OCI-LY1 (cell line): ENCODE data around the gene SLC17A3.

Experiments used
- H2AFZ ChIP-seq: fragments of 200-600 bp; sonication (generic), shearing (Covaris generic); 2 replicates; pipeline ENCODE4 v1.6.0; 2014; ENCODE audit warnings: antibody characterized with exemption, mild to moderate bottlenecking, low read length
- H3F3A ChIP-seq: fragments of 200-600 bp; sonication (generic), shearing (Covaris generic); 2 replicates; pipeline ENCODE4 v1.6.0; 2014; ENCODE audit warnings: mild to moderate bottlenecking, antibody characterized with exemption, low read length, moderate library complexity; ENCODE audit not compliant: insufficient read depth
- H3K27ac ChIP-seq: fragments of 200-600 bp; sonication (generic); 2 replicates; pipeline ENCODE4 v1.5.1; 2014; ENCODE audit warnings: low read length, mixed run types, mild to moderate bottlenecking, low read depth; ENCODE audit not compliant: poor library complexity, severe bottlenecking
- H3K27me3 ChIP-seq: fragments of 200-600 bp; sonication (generic); 2 replicates; pipeline ENCODE4 v1.6.0; 2014; ENCODE audit warnings: antibody characterized with exemption, mild to moderate bottlenecking, low read length, moderate library complexity; ENCODE audit not compliant: insufficient read depth
- H3K36me3 ChIP-seq: fragments of 200-600 bp; sonication (generic); 2 replicates; pipeline ENCODE4 v1.6.1; 2014; ENCODE audit warnings: mild to moderate bottlenecking, antibody characterized with exemption, low read length, moderate library complexity, mixed read lengths; ENCODE audit not compliant: insufficient read depth
- H3K4me1 ChIP-seq: fragments of 200-600 bp; sonication (generic); 2 replicates; pipeline ENCODE4 v1.5.1; 2014; ENCODE audit warnings: mild to moderate bottlenecking, low read length, moderate library complexity; ENCODE audit not compliant: insufficient read depth, severe bottlenecking
- H3K4me2 ChIP-seq: fragments of 200-600 bp; sonication (generic), shearing (Covaris generic); 2 replicates; pipeline ENCODE4 v1.6.1; 2014; ENCODE audit warnings: low read length
- H3K4me3 ChIP-seq: fragments of 200-600 bp; sonication (generic); 2 replicates; pipeline ENCODE4 v1.5.1; 2014; ENCODE audit warnings: low read length, low read depth, mild to moderate bottlenecking, mixed read lengths; ENCODE audit not compliant: poor library complexity, severe bottlenecking
- H3K79me2 ChIP-seq: fragments of 200-600 bp; shearing (Covaris generic); 2 replicates; pipeline ENCODE4 v1.6.1; 2016; ENCODE audit warnings: mixed run types, low read length, mixed read lengths; ENCODE audit not compliant: insufficient read depth
- H3K9ac ChIP-seq: fragments of 200-600 bp; sonication (generic), shearing (Covaris generic); 2 replicates; pipeline ENCODE4 v1.6.1; 2014; ENCODE audit warnings: mild to moderate bottlenecking, low read length, mixed read lengths
- H3K9me2 ChIP-seq: fragments of 200-600 bp; sonication (generic), shearing (Covaris generic); 2 replicates; pipeline ENCODE4 v1.6.1; 2014; ENCODE audit warnings: low read depth, mild to moderate bottlenecking, low read length, mixed read lengths
- H3K9me3 ChIP-seq: fragments of 200-600 bp; shearing (Covaris generic); 2 replicates; pipeline ENCODE4 v1.6.1; 2014; ENCODE audit warnings: low read length, mixed read lengths
- H4K20me1 ChIP-seq: fragments of 200-600 bp; sonication (generic), shearing (Covaris generic); 2 replicates; pipeline ENCODE4 v1.6.0; 2016; ENCODE audit warnings: mild to moderate bottlenecking, low read length; ENCODE audit not compliant: insufficient read depth
- EZH2 ChIP-seq: fragments of 200-600 bp; sonication (generic), shearing (Covaris generic); IDR thresholded peaks from 2 replicates; pipeline ENCODE4 v1.8.0; 2017; ENCODE audit warnings: borderline replicate concordance, mixed run types, mild to moderate bottlenecking, antibody characterized with exemption, low read length, moderate library complexity, mixed read lengths
- TF ChIP-seq, protein P1 (sequence below): fragments of 200-600 bp; sonication (generic), shearing (Covaris generic); IDR thresholded peaks from 2 replicates; pipeline ENCODE4 v1.5.1; 2017; ENCODE audit warnings: mild to moderate bottlenecking, antibody characterized with exemption, low read length, moderate library complexity, mixed read lengths

The SLC17A3 gene

DNA sequence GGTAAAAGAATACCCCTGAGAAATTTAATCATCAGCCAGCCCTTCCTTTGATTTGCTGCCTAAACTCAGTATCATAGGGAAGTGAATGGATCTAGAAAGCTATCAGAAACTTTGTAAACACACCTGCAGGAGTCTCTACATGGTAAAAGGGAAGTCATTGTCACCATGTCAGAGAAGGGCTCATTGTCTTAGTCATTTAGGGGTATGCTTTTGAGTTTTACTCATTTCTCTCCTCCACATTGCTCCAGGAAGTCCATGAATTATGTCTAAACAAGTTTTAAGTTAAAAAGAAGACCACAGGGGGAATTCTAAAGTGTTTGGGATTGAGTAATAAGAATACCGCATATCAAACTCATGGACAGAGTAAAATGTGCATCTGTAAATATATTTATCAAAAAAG is 44.7 kb downstream of the SLC17A3 start:
- Histone ChIP-seq H3F3A (no peaks in the 10 kb centered on the region), H3K4me3 (no peak overlapping the region), H3K36me3 (no peaks in the 10 kb centered on the region), H4K20me1 (no peaks in the 10 kb centered on the region), H3K4me1 (no peaks in the 10 kb centered on the region), H3K4me2 (no peak overlapping the region), H3K27me3 (no peaks in the 10 kb centered on the region; the same call in 1 of the 2 replicates), H3K79me2 (no peaks in the 10 kb centered on the region), H3K9me3 (no peaks in the 10 kb centered on the region), H3K9ac (no peak overlapping the region), H2AFZ (no peak overlapping the region), H3K27ac (no peak overlapping the region), H3K9me2 (no peaks in the 10 kb centered on the region)
- TF ChIP-seq, protein P1, sequence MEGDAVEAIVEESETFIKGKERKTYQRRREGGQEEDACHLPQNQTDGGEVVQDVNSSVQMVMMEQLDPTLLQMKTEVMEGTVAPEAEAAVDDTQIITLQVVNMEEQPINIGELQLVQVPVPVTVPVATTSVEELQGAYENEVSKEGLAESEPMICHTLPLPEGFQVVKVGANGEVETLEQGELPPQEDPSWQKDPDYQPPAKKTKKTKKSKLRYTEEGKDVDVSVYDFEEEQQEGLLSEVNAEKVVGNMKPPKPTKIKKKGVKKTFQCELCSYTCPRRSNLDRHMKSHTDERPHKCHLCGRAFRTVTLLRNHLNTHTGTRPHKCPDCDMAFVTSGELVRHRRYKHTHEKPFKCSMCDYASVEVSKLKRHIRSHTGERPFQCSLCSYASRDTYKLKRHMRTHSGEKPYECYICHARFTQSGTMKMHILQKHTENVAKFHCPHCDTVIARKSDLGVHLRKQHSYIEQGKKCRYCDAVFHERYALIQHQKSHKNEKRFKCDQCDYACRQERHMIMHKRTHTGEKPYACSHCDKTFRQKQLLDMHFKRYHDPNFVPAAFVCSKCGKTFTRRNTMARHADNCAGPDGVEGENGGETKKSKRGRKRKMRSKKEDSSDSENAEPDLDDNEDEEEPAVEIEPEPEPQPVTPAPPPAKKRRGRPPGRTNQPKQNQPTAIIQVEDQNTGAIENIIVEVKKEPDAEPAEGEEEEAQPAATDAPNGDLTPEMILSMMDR: no peak
- no peak for TF ChIP-seq EZH2

DNA sequence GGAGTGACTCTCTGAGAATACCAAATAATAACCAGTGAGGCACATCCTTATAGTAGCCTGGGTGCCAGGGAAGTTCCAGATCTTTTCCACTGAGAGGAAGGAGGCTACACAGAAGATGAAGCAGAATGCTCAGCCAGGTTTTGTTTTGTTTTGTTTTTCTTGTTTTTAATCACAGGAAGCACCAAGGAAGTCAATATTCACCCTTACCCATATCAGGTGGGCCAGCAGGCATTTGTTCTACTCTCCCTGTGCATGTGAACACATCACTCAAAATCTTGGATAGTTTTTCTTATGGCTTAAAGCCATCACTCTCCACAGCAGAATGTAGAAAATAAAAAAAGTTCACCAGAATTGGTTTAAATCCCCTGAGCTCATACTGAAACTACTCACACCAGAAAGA is 52.7 kb downstream of the SLC17A3 start:
- H3K79me2 ChIP-seq: no peaks in the 10 kb centered on the region
- H3K36me3 ChIP-seq: no peaks in the 10 kb centered on the region
- no peaks in the 10 kb centered on the region for H3K9me2 ChIP-seq
- no peak overlapping the region for H3K9ac ChIP-seq
- no peaks in the 10 kb centered on the region for H3K4me1 ChIP-seq
- H3K4me3 ChIP-seq: no peak overlapping the region
- no peaks in the 10 kb centered on the region for H4K20me1 ChIP-seq
- no peak overlapping the region for H2AFZ ChIP-seq
- no peak overlapping the region for H3K27ac ChIP-seq
- no peaks in the 10 kb centered on the region; the same call in 1 of the 2 replicates for H3K27me3 ChIP-seq
- TF ChIP-seq, protein P1: no peak
- no peak for TF ChIP-seq EZH2
- no peaks in the 10 kb centered on the region for H3K9me3 ChIP-seq
- H3F3A ChIP-seq: no peaks in the 10 kb centered on the region
- no peak overlapping the region for H3K4me2 ChIP-seq

DNA sequence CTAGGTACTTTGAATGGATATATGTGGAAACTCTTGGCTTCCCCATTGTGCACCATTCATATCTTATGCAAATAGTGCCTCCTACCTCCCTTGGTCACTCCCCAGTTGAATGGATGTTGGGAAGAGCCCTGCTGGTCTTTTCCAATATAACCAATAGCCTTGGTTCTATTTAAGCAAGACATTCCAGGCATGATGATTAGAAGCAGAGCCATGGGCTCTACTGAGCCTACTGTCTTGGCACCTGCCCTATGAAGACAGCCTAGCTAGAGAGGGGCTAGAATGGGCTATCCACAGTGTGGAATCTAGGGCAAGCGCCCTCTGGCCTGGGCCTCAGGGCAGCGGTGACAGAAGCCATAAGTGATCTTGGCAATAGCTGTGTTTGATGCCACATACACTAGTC is 57.8 kb downstream of the SLC17A3 start:
- Histone ChIP-seq H3K9me3 (no peaks in the 10 kb centered on the region), H4K20me1 (no peaks in the 10 kb centered on the region), H3K9me2 (no peaks in the 10 kb centered on the region), H3K9ac (no peak overlapping the region), H3K27ac (no peak overlapping the region), H3K4me1 (no peaks in the 10 kb centered on the region), H3K79me2 (no peaks in the 10 kb centered on the region), H3K27me3 (no peaks in the 10 kb centered on the region; the same call in 1 of the 2 replicates), H3K4me2 (no peak overlapping the region), H3F3A (no peaks in the 10 kb centered on the region), H3K4me3 (no peak overlapping the region), H2AFZ (no peak overlapping the region), H3K36me3 (no peaks in the 10 kb centered on the region)
- TF ChIP-seq, protein P1: no peak
- no peak for TF ChIP-seq EZH2
